ENCODE data around the gene PRAME. TPM values are rescaled to one million over a fixed set of nuclear protein-coding genes. Genes with fewer than 3 reads are reported as not detected.

Gene PRAME
- total RNA-seq, 8 experiments from 2014 or later: 0.11 to 0.82 (median 0.66) TPM; not detected in 3

DNA sequence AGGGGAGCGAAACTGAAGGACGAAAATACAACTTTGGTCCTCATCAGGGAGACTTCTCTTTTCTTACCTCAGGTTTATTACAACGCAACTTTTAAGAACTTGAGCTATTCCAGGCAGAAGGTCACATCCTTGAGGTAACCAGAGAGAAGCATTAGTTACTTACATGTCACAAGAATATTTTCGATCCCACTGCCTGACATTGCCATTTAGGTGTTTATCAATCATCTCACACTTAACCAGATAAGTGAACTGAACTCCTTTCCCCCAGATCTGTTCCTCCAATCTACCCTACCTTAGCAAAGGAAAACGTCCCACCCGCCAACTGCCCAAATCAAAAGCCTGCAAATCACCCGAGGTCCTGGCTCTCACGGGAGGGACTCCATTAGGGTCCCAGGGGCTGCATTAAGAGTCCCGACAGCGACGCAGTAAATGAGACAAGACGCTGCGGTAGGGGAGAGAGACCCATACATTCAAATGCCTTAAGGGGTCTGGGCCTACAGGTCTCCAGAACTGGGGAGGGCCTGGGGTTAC, 51.3 kb downstream of the PRAME start:
- in situ Hi-C loops (cut with MboI; ENCODE audit: low pct_unique_long_range_greater_than_20kb in 2 of 9, low sequenced_read_pairs in 9 of 9, unreplicated experiment in 9 of 9): no loop called here
- peak in 5 of 8 experiments; percentile 4 to 24 (median 11) for ATAC-seq (replicated peaks in 6 of 8)
- Histone ChIP-seq H3K27ac (peak overlapping the region; percentile 48 to 72), H3K4me3 (peak overlapping the region; percentile 50 to 78 (median 63)), H3K4me1 (replicated peaks in 1 of 2) (peaks cover 0 to 8% of the 10 kb centered on the region in 2 donors)
- WGBS, 10 experiments: 0 to 100% (median 54%) methylated on average over 2 to 7 of the region's 13 CpGs

DNA sequence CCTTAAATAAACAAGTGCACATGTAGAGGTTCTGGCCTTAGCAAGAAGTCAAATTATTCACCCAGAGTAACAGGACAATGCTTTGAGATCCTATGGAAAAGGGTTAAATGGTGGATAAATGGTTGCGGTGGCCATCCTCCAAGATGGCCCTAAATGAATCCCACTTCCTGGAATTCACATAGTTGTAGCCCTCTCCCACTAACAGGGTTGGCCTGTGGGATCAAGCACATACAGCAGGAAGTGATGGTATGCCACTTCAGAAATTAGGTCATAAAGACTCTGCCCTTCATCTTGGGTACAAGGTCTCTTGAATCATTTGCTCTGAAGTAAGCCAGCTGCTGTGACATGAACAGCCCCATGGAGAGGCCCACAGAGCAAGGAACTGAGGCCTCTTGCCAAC, 52.3 kb downstream of the PRAME start:
- H3K4me3 ChIP-seq: no peak overlapping the region
- peaks cover 0 to 8% of the 10 kb centered on the region in 2 donors for H3K4me1 ChIP-seq (replicated peaks in 1 of 2)
- 60 to 100% (median 100%) methylated on average over 1 of the region's 1 CpG; no CpG with 5 or more reads in 5 of the 10 experiments for WGBS, 10 experiments
- ATAC-seq (replicated peaks in 6 of 8): no peak
- in situ Hi-C loops (cut with MboI; ENCODE audit: low pct_unique_long_range_greater_than_20kb in 2 of 9, low sequenced_read_pairs in 9 of 9, unreplicated experiment in 9 of 9): no loop called here
- no peak overlapping the region for H3K27ac ChIP-seq

- Histone ChIP-seq H3K4me1 (replicated peaks in 1 of 2) (no peaks in the 10 kb centered on the region), H3K4me3 (no peak overlapping the region), H3K27ac (no peak overlapping the region)
- no peak for ATAC-seq (replicated peaks in 6 of 8)
- 41 to 100% (median 91%) methylated on average over 1 to 2 of the region's 2 CpGs for WGBS, 10 experiments
- in situ Hi-C loops (cut with MboI; ENCODE audit: low pct_unique_long_range_greater_than_20kb in 2 of 9, low sequenced_read_pairs in 9 of 9, unreplicated experiment in 9 of 9): no loop called here
Observed at GRCh38 chr22:22498267-22498666, 60.8 kb downstream of the PRAME start.

Other genes with a start within 250 kb of the PRAME start
- 1 to 10 TPM in 6 of 8 experiments, under 1 TPM in 2; 0.10 to 5.1 (median 3.9) TPM for gene ZNF280B, start 50.5 kb downstream of the PRAME start, total RNA-seq
- under 1 TPM in 3 of 8 experiments, not detected in 5; 0.15 to 0.27 (median 0.17) TPM for gene ZNF280A, start 39.0 kb downstream of the PRAME start, total RNA-seq
- not detected for gene GGTLC2, start 85.3 kb upstream of the PRAME start, total RNA-seq

All from motor neuron (in vitro differentiated cells).